NCI-H446 treated with DMSO at 0.1 percent for 48 hours (cell line): ENCODE measurements around the gene EXOC3L2.

Experiments used
- DNase-seq: peaks from one replicate; lab custom pipeline; 2025; lab: John Stamatoyannopoulos, UW

The EXOC3L2 gene

GRCh38 chr19:45218911-45219743, 26.1 kb downstream of the EXOC3L2 start:
- no peak for DNase-seq

- no peak for DNase-seq
These were observed 26.8 kb downstream of the EXOC3L2 start for GRCh38 chr19:45218426-45218825.

GRCh38 chr19:45217957-45218334, 27.3 kb downstream of the EXOC3L2 start:
- no peak for DNase-seq

GRCh38 chr19:45217193-45217956, 27.8 kb downstream of the EXOC3L2 start:
- no peak for DNase-seq

GRCh38 chr19:45216667-45217066, 28.5 kb downstream of the EXOC3L2 start:
- DNase-seq: no peak

- no peak for DNase-seq
These were observed 29.6 kb downstream of the EXOC3L2 start for GRCh38 chr19:45215391-45216191.

- no peak for DNase-seq
These were observed 32.2 kb downstream of the EXOC3L2 start for GRCh38 chr19:45213031-45213430.

- DNase-seq: no peak
These were observed 33.3 kb downstream of the EXOC3L2 start for GRCh38 chr19:45211751-45212381.

GRCh38 chr19:45206328-45206727, 38.9 kb downstream of the EXOC3L2 start:
- DNase-seq: no peak

- DNase-seq: no peak
These were observed 39.4 kb downstream of the EXOC3L2 start for GRCh38 chr19:45205810-45206209.

GRCh38 chr19:45202637-45203036, 42.6 kb downstream of the EXOC3L2 start:
- no peak for DNase-seq

GRCh38 chr19:45200568-45200967, 44.6 kb downstream of the EXOC3L2 start:
- DNase-seq: no peak

GRCh38 chr19:45195764-45196163, 49.4 kb downstream of the EXOC3L2 start:
- DNase-seq: no peak

GRCh38 chr19:45191375-45191774, 53.8 kb downstream of the EXOC3L2 start:
- no peak for DNase-seq

GRCh38 chr19:45189971-45190370, 55.2 kb downstream of the EXOC3L2 start:
- no peak for DNase-seq

GRCh38 chr19:45187421-45188100, 57.6 kb downstream of the EXOC3L2 start:
- no peak for DNase-seq

- DNase-seq: no peak
These were observed 58.5 kb downstream of the EXOC3L2 start for GRCh38 chr19:45186509-45187334.

GRCh38 chr19:45184115-45184514, 61.1 kb downstream of the EXOC3L2 start:
- no peak for DNase-seq

- DNase-seq: no peak
These were observed 62.4 kb downstream of the EXOC3L2 start for GRCh38 chr19:45182758-45183157.

GRCh38 chr19:45180936-45181335, 64.3 kb downstream of the EXOC3L2 start:
- no peak for DNase-seq
